Activated B cell treated with CpG ODN at 0.5 μM for 24 hours (primary cell): ENCODE results near the gene SCART1. TPM values are rescaled to one million over a fixed set of nuclear protein-coding genes. Genes with fewer than 3 reads are reported as not detected.
"Not testable (repeated sequence)": the region's sequence is repeated elsewhere in the genome, so short reads cannot be mapped to it uniquely, and the experiment has no call there.

Experiments
- ATAC-seq: fragments of 200-7000 bp; cut with Tn5 transposase; one replicate; pipeline ENCODE4 v1.10.0; 2021; ENCODE audit warnings: low read depth, mild to moderate bottlenecking, moderate library complexity
- CTCF ChIA-PET: fragments of 350-600 bp; sonication (Branson Sonifier 250); formaldehyde crosslinking; loops from one replicate; lab custom pipeline; 2021; ENCODE audit warnings: antibody characterized with exemption; lab: Charles Lee
- POLR2A ChIA-PET: fragments of 350-600 bp; sonication (Branson Sonifier 250); formaldehyde crosslinking; loops from one replicate; lab custom pipeline; 2021; ENCODE audit warnings: antibody characterized with exemption; lab: Charles Lee
- DNase-seq: peaks from one replicate; pipeline ENCODE4 v3.0.0; 2022
- H3K27ac Mint-ChIP-seq: one replicate; pipeline ENCODE4 v1.8.0; 2020; ENCODE audit warnings: mixed read lengths
- H3K27me3 Mint-ChIP-seq: one replicate; pipeline ENCODE4 v1.8.0; 2021; ENCODE audit warnings: mixed read lengths
- H3K36me3 Mint-ChIP-seq: one replicate; pipeline ENCODE4 v1.8.0; 2021; ENCODE audit warnings: low read depth, mixed read lengths
- H3K4me1 Mint-ChIP-seq: one replicate; pipeline ENCODE4 v1.8.0; 2021; ENCODE audit warnings: mixed read lengths
- H3K4me3 Mint-ChIP-seq: one replicate; pipeline ENCODE4 v1.8.0; 2020; ENCODE audit warnings: mild to moderate bottlenecking, mixed read lengths
- H3K9me3 Mint-ChIP-seq: one replicate; pipeline ENCODE4 v1.8.0; 2020; ENCODE audit warnings: mixed read lengths
- intact Hi-C: fragments of 100-400 bp; cut with micrococcal nuclease; formaldehyde crosslinking; loops from one replicate; pipeline ENCODE4 v1.15.1; 2024
- total RNA-seq: library from RNA; stranded (reverse); gene quantifications from 2 replicates; pipeline ENCODE4 v1.2.3, GENCODE V29; 2022
- TF ChIP-seq, protein P1 (sequence below): fragments of 200-600 bp; IDR thresholded peaks from one replicate; pipeline ENCODE4 v1.8.0; 2022; ENCODE audit warnings: antibody characterized with exemption, mild to moderate bottlenecking

SCART1 gene
- total RNA-seq, 1 donor from 2014 or later, result 2.8 TPM

- Mint-ChIP-seq H3K36me3 (peaks cover 75% of the 10 kb centered on the region), H3K4me1 (peaks cover 5% of the 10 kb centered on the region), H3K27me3 (no peaks in the 10 kb centered on the region), H3K27ac (no peak overlapping the region), H3K4me3 (no peak overlapping the region), H3K9me3 (peaks cover 19% of the 10 kb centered on the region)
- POLR2A ChIA-PET, result no interaction called here
- CTCF ChIA-PET, result interaction anchor here (1.3 kb wide), 1 partner anchor 83 kb away, joined by 4 read pairs; no protein-coding TSS in a partner anchor
- no peak for ATAC-seq
- TF ChIP-seq, protein P1, sequence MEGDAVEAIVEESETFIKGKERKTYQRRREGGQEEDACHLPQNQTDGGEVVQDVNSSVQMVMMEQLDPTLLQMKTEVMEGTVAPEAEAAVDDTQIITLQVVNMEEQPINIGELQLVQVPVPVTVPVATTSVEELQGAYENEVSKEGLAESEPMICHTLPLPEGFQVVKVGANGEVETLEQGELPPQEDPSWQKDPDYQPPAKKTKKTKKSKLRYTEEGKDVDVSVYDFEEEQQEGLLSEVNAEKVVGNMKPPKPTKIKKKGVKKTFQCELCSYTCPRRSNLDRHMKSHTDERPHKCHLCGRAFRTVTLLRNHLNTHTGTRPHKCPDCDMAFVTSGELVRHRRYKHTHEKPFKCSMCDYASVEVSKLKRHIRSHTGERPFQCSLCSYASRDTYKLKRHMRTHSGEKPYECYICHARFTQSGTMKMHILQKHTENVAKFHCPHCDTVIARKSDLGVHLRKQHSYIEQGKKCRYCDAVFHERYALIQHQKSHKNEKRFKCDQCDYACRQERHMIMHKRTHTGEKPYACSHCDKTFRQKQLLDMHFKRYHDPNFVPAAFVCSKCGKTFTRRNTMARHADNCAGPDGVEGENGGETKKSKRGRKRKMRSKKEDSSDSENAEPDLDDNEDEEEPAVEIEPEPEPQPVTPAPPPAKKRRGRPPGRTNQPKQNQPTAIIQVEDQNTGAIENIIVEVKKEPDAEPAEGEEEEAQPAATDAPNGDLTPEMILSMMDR, result no peak
- no peak for DNase-seq
- intact Hi-C loops, result no loop called here
Measured at GRCh38 chr10:133412381-133412711, 41.4 kb upstream of the SCART1 start.

DNA sequence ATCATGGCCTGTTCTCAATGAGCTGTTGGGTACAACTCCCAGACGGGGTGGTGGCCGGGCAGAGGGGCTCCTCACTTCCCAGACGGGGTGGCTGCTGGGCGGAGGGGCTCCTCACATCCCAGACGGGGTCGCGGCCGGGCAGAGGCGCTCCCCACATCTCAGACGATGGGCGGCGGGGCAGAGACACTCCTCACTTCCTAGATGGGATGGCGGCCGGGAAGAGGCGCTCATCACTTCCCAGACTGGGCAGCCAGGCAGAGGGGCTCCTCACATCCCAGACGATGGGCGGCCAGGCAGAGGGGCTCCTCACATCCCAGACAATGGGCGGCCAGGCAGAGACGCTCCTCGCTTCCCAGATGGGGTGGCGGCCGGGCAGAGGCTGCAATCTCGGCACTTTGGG is 39.3 kb upstream of the SCART1 start:
- DNase-seq, ATAC-seq, intact Hi-C loops, H3K27me3 Mint-ChIP-seq, H3K4me1 Mint-ChIP-seq, H3K4me3 Mint-ChIP-seq, CTCF ChIA-PET, POLR2A ChIA-PET, H3K27ac Mint-ChIP-seq: not testable (repeated sequence)
- H3K36me3 Mint-ChIP-seq, result peaks cover 73% of the 10 kb centered on the region
- H3K9me3 Mint-ChIP-seq, result peaks cover 19% of the 10 kb centered on the region

DNA sequence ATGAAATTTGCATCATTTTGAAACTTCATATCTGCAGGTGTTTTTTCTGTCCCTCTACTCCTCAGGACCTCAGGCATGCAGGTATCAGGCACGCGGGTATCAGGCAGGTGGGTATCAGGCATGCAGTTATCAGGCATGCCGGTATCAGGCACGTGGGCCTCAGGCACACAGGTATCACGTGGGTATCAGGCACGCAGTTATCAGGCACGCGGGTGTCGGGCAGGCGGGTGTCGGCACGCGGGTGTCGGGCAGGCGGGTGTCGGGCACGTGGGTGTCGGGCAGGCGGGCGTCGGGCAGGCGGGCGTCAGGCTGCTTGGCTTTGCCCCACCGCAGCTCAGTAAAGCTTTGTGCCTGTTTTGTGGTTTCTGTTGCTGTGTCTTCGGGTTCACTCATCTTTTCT is 38.0 kb upstream of the SCART1 start:
- ATAC-seq (no peak), DNase-seq (no peak)
- no peak overlapping the region for H3K4me3 Mint-ChIP-seq
- H3K27ac Mint-ChIP-seq, result no peak overlapping the region
- intact Hi-C loops, result no loop called here
- H3K4me1 Mint-ChIP-seq, result peaks cover 2% of the 10 kb centered on the region
- H3K36me3 Mint-ChIP-seq, result peaks cover 73% of the 10 kb centered on the region
- TF ChIP-seq, protein P1, result no peak
- ChIA-PET CTCF (no interaction called here), POLR2A (no interaction called here)
- H3K27me3 Mint-ChIP-seq, result no peaks in the 10 kb centered on the region
- peaks cover 19% of the 10 kb centered on the region for H3K9me3 Mint-ChIP-seq

DNA sequence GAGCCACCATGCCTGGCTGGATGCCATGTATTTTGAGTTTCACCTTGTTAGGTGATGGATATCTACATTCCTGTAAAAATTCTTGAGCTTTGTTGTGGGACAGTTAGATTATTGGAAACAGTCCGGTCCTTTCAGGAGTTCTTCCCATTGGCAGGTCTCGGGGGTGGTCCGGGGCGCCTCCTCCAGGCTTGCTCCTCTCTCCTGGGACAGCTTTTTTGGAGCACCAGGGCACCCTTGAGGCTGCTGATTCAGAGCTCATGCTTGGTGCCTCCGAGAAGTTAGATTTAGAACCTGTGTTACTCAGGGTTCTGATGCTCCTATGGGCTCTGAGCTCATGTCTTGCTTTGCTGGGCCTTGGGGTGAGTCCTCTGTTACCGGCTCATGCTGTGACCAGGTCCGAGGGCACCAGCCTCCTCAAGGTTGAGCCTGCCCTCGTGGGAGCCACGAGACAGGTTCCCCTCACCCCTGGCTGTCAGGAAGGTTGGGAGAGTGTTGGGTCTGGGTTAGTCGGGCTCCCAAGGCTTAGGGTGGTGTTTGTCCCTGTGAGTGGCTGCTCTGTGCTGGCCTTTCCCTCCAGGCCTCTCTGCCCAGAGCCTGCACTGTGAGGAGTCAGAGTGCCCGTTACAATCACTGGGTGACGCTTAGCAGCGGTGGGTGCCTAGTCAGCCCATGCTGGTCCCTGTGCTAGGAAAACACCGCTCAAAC is 35.3 kb upstream of the SCART1 start:
- H3K36me3 Mint-ChIP-seq, result peaks cover 47% of the 10 kb centered on the region
- peaks cover under 1% of the 10 kb centered on the region for H3K4me1 Mint-ChIP-seq
- ChIA-PET CTCF (interaction anchor here (1.3 kb wide), 1 partner anchor 19 kb away, joined by 5 read pairs; no protein-coding TSS in a partner anchor), POLR2A (no interaction called here)
- TF ChIP-seq, protein P1, result no peak
- intact Hi-C loops, result no loop called here
- DNase-seq, result no peak
- H3K27ac Mint-ChIP-seq, result no peak overlapping the region
- no peaks in the 10 kb centered on the region for H3K27me3 Mint-ChIP-seq
- peaks cover 1% of the 10 kb centered on the region for H3K9me3 Mint-ChIP-seq
- no peak overlapping the region for H3K4me3 Mint-ChIP-seq
- no peak for ATAC-seq

DNA sequence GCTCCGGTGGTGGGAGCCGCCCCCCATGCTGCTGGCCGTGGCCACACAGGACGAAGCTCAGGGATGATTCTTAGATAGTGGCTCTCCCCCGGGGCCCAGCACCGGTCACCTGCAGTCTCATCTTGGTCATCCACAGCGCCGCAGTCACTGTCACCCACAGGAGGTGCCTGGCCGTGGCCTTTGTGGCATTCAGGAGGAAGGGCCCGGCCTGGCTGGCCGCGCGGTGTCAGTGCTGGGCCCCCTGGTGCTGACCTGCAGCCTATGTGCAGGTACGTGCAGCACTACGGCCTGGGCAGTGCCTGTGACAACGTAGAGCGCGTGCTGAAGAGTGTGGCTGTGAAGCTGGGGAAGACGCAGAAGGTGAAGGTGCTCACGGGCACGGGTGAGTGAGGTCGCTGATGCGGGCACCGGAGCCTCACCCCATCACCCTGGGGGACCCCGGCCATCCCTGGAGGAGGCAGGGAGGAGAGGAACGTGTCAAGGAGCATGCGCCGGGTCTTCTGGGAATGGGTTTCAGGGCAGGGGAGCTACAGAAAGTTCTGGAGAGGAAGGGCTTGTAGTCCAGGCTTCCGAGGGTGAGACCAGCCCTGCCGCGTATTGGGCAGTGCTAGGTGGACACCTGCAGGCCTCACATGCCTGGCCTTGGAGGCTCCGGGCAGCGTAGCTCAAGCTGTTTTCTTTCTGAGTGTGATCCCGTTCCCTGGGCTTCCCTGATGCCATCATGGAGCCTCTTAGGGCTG is 34.4 kb upstream of the SCART1 start:
- DNase-seq (no peak), ATAC-seq (no peak)
- CTCF ChIA-PET, result no interaction called here
- POLR2A ChIA-PET, result no interaction called here
- no peak overlapping the region for H3K27ac Mint-ChIP-seq
- no peak overlapping the region for H3K4me3 Mint-ChIP-seq
- peaks cover 44% of the 10 kb centered on the region for H3K36me3 Mint-ChIP-seq
- H3K4me1 Mint-ChIP-seq, result peaks cover 3% of the 10 kb centered on the region
- H3K27me3 Mint-ChIP-seq, result no peaks in the 10 kb centered on the region
- no peaks in the 10 kb centered on the region for H3K9me3 Mint-ChIP-seq
- TF ChIP-seq, protein P1, result no peak
- intact Hi-C loops, result no loop called here
